ENCODE results near the gene CADPS.

CADPS gene

DNA sequence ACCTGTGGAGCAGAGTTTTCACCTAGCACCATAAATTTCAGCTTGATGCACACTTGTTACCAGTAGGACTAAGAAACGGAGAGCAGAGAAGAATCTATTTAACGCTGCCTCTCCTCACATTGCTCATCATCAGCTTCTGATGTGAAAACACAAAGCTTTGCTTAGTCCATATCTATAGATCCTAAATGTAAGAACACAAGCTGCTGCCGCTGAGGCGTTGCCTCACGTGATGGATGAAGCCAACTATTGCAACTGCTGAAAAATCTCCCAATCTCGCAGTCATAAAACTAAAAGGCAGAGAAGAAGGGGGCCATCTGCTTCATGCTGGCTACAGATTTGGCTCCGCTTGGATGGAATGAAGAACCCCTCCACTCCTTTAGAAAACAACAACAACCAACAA lies 42.7 kb downstream of the CADPS start:
- Histone ChIP-seq H3K27me3 (replicated peaks; ENCODE audit: control insufficient read depth, insufficient read depth, low read length) (no peaks in the 10 kb centered on the region), H3K36me3 (ENCODE audit: control insufficient read depth, insufficient read depth, low read length) (no peaks in the 10 kb centered on the region), H3K4me3 (replicated peaks; ENCODE audit: low read depth, low read length) (no peak overlapping the region)
- TF ChIP-seq, protein P1, sequence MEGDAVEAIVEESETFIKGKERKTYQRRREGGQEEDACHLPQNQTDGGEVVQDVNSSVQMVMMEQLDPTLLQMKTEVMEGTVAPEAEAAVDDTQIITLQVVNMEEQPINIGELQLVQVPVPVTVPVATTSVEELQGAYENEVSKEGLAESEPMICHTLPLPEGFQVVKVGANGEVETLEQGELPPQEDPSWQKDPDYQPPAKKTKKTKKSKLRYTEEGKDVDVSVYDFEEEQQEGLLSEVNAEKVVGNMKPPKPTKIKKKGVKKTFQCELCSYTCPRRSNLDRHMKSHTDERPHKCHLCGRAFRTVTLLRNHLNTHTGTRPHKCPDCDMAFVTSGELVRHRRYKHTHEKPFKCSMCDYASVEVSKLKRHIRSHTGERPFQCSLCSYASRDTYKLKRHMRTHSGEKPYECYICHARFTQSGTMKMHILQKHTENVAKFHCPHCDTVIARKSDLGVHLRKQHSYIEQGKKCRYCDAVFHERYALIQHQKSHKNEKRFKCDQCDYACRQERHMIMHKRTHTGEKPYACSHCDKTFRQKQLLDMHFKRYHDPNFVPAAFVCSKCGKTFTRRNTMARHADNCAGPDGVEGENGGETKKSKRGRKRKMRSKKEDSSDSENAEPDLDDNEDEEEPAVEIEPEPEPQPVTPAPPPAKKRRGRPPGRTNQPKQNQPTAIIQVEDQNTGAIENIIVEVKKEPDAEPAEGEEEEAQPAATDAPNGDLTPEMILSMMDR (IDR thresholded peaks at IDR 0.05; ENCODE audit: insufficient read depth, low read length, poor library complexity, severe bottlenecking) = no peak
- no peak for DNase-seq (ENCODE audit: extremely low read depth, insufficient read length)

DNA sequence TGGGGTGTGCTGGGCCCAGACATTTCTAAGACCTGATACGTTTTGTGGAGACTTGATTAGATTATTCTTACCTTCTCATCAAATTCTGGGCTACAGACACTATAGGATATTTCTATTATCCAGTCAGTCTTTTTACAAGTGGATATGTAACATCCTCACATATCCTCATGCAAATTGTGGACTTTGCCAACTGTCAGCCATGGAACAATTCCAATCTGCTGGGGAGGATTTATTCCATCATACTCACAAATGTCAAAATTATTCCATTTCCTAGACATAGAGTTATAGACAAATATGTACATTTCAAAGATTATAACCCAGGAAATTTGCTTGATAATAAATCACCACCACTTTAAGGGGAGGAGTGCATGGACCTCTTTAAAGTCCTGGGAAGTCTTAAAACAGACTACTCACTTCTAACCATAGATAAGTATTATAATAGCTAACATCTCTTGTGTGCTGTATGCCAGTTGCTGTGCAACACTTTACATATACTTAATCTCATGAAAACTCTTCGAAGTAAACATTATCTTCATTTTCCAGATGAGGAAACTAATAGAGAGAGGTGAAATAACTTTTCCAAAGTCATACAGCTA lies 44.4 kb downstream of the CADPS start:
- Histone ChIP-seq H3K27me3 (replicated peaks; ENCODE audit: control insufficient read depth, insufficient read depth, low read length) (no peaks in the 10 kb centered on the region), H3K36me3 (ENCODE audit: control insufficient read depth, insufficient read depth, low read length) (no peaks in the 10 kb centered on the region), H3K4me3 (replicated peaks; ENCODE audit: low read depth, low read length) (no peak overlapping the region)
- TF ChIP-seq, protein P1 (IDR thresholded peaks at IDR 0.05; ENCODE audit: insufficient read depth, low read length, poor library complexity, severe bottlenecking) = no peak
- DNase-seq (ENCODE audit: extremely low read depth, insufficient read length) = no peak

DNA sequence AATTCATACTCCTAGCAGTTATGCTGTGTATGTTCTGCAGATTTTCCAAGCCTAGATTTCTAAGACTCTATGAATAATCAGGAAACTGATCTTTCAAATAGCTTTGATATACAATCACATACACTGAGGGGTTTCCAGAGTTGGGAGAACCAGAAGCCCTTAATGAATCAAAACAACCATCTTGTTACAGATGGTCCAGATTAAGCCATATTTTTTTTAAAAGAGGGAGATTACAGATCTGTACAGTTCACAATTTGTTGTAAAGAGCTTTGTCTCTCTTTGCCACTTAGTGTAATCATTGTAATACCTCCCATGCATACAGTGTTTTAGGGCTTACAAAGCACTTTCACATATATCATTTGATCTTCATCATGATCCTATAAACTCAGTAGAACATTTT lies 47.7 kb downstream of the CADPS start:
- TF ChIP-seq, protein P1 (IDR thresholded peaks at IDR 0.05; ENCODE audit: insufficient read depth, low read length, poor library complexity, severe bottlenecking) = no peak
- Histone ChIP-seq H3K4me3 (replicated peaks; ENCODE audit: low read depth, low read length) (no peak overlapping the region), H3K27me3 (replicated peaks; ENCODE audit: control insufficient read depth, insufficient read depth, low read length) (no peaks in the 10 kb centered on the region), H3K36me3 (ENCODE audit: control insufficient read depth, insufficient read depth, low read length) (no peaks in the 10 kb centered on the region)
- DNase-seq (ENCODE audit: extremely low read depth, insufficient read length) = no peak

DNA sequence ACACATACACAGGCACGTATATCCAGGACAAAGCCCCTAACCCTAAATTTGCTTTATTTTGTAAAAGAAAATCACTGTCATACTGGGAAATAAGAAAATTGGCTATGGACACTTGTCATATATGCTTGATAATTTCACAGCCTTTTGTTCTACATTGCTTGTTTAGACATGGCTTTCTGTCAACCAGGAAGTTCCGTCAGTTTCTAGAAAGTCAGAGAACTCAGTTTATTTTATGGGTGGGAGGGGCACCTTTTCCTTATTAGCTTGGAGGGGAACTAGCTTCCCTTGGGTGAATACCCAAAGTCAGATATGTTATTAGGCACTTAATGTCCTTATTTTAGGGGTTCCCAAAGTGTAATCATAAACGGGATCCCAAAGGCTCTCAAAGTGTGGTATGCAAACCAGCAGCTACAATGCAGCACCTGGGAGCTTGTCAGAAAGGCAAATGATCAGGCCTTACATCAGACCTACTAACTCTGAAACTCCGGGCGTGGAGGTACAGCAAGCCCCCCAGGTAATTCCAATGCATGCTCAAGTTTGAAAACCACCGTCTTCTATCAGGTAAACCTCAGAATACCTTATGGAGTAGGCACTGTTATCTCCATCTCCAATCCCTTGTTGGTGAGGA lies 50.1 kb downstream of the CADPS start:
- Histone ChIP-seq H3K36me3 (ENCODE audit: control insufficient read depth, insufficient read depth, low read length) (no peaks in the 10 kb centered on the region), H3K27me3 (replicated peaks; ENCODE audit: control insufficient read depth, insufficient read depth, low read length) (no peaks in the 10 kb centered on the region), H3K4me3 (replicated peaks; ENCODE audit: low read depth, low read length) (no peak overlapping the region)
- no peak for DNase-seq (ENCODE audit: extremely low read depth, insufficient read length)
- TF ChIP-seq, protein P1 (IDR thresholded peaks at IDR 0.05; ENCODE audit: insufficient read depth, low read length, poor library complexity, severe bottlenecking) = no peak

DNA sequence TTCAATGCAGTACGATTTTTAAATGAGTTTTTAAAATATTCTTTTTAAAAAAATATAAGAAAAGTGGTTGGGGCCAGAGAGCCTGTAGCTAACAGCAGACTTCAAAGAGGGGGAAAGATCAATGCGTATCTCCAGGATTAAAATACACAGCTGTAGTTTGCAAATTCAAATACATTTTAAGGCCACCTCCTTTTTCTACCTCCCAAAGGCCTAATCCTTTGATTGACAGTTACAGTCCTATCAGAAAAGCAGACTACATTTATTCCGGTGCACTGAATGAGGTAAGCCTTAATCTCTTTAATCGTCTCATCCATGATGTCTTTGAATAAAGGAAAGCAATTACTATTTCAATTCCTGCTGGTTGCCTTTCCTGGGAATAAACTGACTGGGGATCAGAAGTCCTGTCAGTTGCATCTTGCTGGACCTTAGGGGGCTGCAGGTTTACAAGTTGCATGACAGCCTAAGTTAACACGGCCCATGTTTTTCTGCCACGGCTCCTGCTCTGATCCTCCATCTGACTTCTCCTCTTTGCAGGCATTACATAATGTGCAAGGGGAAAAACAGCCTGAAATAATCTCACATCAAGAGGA lies 51.7 kb downstream of the CADPS start:
- TF ChIP-seq, protein P1 (IDR thresholded peaks at IDR 0.05; ENCODE audit: insufficient read depth, low read length, poor library complexity, severe bottlenecking) = no peak
- no peak overlapping the region for H3K4me3 ChIP-seq (replicated peaks; ENCODE audit: low read depth, low read length)
- DNase-seq (ENCODE audit: extremely low read depth, insufficient read length) = no peak
- no peaks in the 10 kb centered on the region for H3K27me3 ChIP-seq (replicated peaks; ENCODE audit: control insufficient read depth, insufficient read depth, low read length)
- no peaks in the 10 kb centered on the region for H3K36me3 ChIP-seq (ENCODE audit: control insufficient read depth, insufficient read depth, low read length)

Data from GM06990 (cell line).